GM19238 (cell line): ENCODE measurements around the gene PACC1.
"Not testable (repeated sequence)": the region's sequence is repeated elsewhere in the genome, so short reads cannot be mapped to it uniquely, and the experiment has no call there.

Experiments
- DNase-seq: peaks from one replicate; pipeline ENCODE4 v3.0.0; 2011; ENCODE audit warnings: low spot score; ENCODE audit not compliant: insufficient read length

The PACC1 gene

GRCh38 chr1:212341090-212341489 is 73.6 kb downstream of the PACC1 start:
- DNase-seq: no peak

- no peak for DNase-seq
Measured at GRCh38 chr1:212329105-212329504, 85.6 kb downstream of the PACC1 start.

GRCh38 chr1:212328248-212328647 is 86.4 kb downstream of the PACC1 start:
- DNase-seq: no peak

GRCh38 chr1:212326541-212326940 is 88.1 kb downstream of the PACC1 start:
- no peak for DNase-seq

GRCh38 chr1:212323066-212323465 is 91.6 kb downstream of the PACC1 start:
- DNase-seq: no peak

- DNase-seq: not testable (repeated sequence)
Measured at GRCh38 chr1:212321031-212321430, 93.7 kb downstream of the PACC1 start.

GRCh38 chr1:212317916-212318315 is 96.8 kb downstream of the PACC1 start:
- DNase-seq: no peak

GRCh38 chr1:212315907-212316306 is 98.8 kb downstream of the PACC1 start:
- DNase-seq: no peak

- no peak for DNase-seq
Measured at GRCh38 chr1:212315184-212315583, 99.5 kb downstream of the PACC1 start.
